GM18868 (cell line): ENCODE data around the gene ZNRD2.

Source experiments
- ATAC-seq: cut with Tn5 transposase; IDR thresholded peaks from one replicate; pipeline ENCODE4 v1.9.1; 2021; ENCODE audit warnings: mild to moderate bottlenecking, moderate library complexity; ENCODE audit not compliant: unreplicated experiment

ZNRD2 gene

DNA sequence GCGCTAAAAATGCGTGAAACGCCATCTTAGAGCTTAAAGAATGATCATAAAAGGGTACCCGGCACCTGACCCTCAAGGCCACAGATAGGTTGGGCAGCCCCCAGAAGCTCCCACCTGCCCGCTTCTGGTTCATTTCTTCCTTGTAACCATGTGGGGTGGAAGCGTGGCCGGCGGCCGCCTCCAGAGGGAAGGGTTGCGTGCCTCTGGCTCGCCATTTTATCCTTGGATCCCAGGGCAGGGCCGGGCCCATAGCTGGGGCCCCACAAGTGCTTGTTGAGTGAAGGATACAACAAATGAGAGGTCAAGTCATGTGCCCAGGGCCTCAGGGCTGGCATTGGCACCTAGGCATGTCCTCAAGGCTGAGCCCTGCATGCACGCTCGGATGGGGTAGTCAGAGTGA, 51.2 kb downstream of the ZNRD2 start:
- ATAC-seq, result no peak
